Measurements from ENCODE around the gene POLD2. TPM values are rescaled to one million over a fixed set of nuclear protein-coding genes. Genes with fewer than 3 reads are reported as not detected.

POLD2 gene
- total and polyA plus RNA-seq, 2 of the 8 experiments (the other 6 are each of a cell fraction or from before 2014, with no cell fraction given): 148 to 214 TPM

- TF ChIP-seq CREB1 (IDR thresholded peaks at IDR 0.05) (no peak), ATF3 (IDR thresholded peaks at IDR 0.05; ENCODE audit: insufficient read depth, low read depth, low read length) (no peak), ATF2 (IDR thresholded peaks at IDR 0.05; ENCODE audit: low read length) (no peak), HDAC6 (IDR thresholded peaks at IDR 0.05; ENCODE audit: low read depth, low read length) (no peak), CEBPB (IDR thresholded peaks at IDR 0.05; ENCODE audit: low read depth, low read length) (no peak), CBX8 (IDR thresholded peaks at IDR 0.05; ENCODE audit: borderline replicate concordance, low read depth, low read length) (no peak), FOSL1 (IDR thresholded peaks at IDR 0.05; ENCODE audit: insufficient read depth, low read depth, low read length) (no peak), TBP (IDR thresholded peaks at IDR 0.05; ENCODE audit: low read depth, low read length) (no peak), JUND (IDR thresholded peaks at IDR 0.05; ENCODE audit: low read length) (no peak), SIN3A (conservative IDR thresholded peaks at IDR 0.05 in 1 of 2, IDR thresholded peaks at IDR 0.05 in 1 of 2; ENCODE audit: low read depth in 1 of 2, low read length in 2 of 2) (no peak)
Measured at GRCh38 chr7:44096326-44096881, 26.9 kb downstream of the POLD2 start (continued).

Measured in H1 (cell line).